ENCODE data around the gene MMP24.

GRCh38 chr20:35277531-35278395 is 51.3 kb downstream of the MMP24 start, which contains the start of gene MMP24OS:
- peak in 3 of 4 experiments; percentile 8 to 35 (median 14) for TF ChIP-seq CTCF (IDR thresholded peaks at IDR 0.05)
- TF ChIP-seq POLR2A (IDR thresholded peaks at IDR 0.05): peak; percentile 92

Data from prostate gland (tissue), 2 donors.